ENCODE measurements around the gene KIFAP3. TPM values are rescaled to one million over a fixed set of nuclear protein-coding genes. Genes with fewer than 3 reads are reported as not detected.

KIFAP3 gene
- total RNA-seq, 1 experiment from 2014 or later, result 3.8 TPM

DNA sequence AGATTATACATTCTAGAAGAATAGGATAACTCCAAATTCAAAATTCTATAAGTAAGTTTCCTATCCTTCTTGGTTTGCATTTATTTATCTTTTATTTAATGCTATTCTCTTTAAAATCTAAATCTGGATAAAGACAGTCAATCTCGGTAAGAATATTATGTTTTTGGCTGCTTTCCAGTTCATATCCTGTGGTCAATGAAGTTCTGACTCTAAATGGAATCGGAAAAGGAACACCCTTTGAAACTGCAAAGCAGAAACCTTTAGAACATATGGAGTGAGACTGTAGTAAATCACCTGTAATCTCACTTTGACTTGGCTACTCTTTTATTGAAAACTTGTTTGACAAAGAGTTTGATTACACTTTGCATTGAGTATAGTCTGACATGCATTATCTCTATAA lies 85.2 kb downstream of the KIFAP3 start:
- WGBS (ENCODE audit: extremely low coverage, insufficient read length, low lambda C conversion rate), result no CpG with 5 or more reads among the region's 2 CpGs
- H2BK12ac ChIP-seq (ENCODE audit: insufficient read length, low read depth, low read length), result no peak overlapping the region
- Mint-ChIP-seq H3K9me3 (no peaks in the 10 kb centered on the region), H3K36me3 (ENCODE audit: insufficient read depth in 1 of 3, low read depth in 3 of 3) (no peaks in the 10 kb centered on the region), H3K4me3 (no peak overlapping the region), H3K27ac (no peak overlapping the region), H3K4me1 (no peaks in the 10 kb centered on the region), H3K27me3 (ENCODE audit: low read depth) (no peaks in the 10 kb centered on the region)
- H3K4me1 ChIP-seq (ENCODE audit: insufficient read depth, low read length), result no peaks in the 10 kb centered on the region
- no peak overlapping the region for H3K27ac ChIP-seq (ENCODE audit: insufficient read length, low read depth, low read length)
- no peak overlapping the region for H3T11ph ChIP-seq (ENCODE audit: low read length)
- H3K9ac ChIP-seq (ENCODE audit: extremely low read depth, insufficient read length, low read length), result no peak overlapping the region
- no peak overlapping the region for H2BK120ac ChIP-seq (ENCODE audit: low read depth, low read length, poor library complexity, severe bottlenecking)
- H4K8ac ChIP-seq (replicated peaks; ENCODE audit: insufficient read length, low read depth, low read length), result no peak overlapping the region
- no peak overlapping the region for H3K23ac ChIP-seq (ENCODE audit: insufficient read length, low read depth, low read length)
- H4K20me1 ChIP-seq (ENCODE audit: control insufficient read depth, insufficient read depth, insufficient read length), result no peaks in the 10 kb centered on the region
- H3K23me2 ChIP-seq (ENCODE audit: insufficient read length, low read depth, low read length, poor library complexity, severe bottlenecking), result no peaks in the 10 kb centered on the region
- H3K18ac ChIP-seq (ENCODE audit: insufficient read length, low read depth, low read length), result no peak overlapping the region
- H3K14ac ChIP-seq (ENCODE audit: insufficient read depth, low read length), result no peak overlapping the region
- no peak overlapping the region for H4K5ac ChIP-seq (ENCODE audit: insufficient read length, low read depth, low read length)
- H3K9me3 ChIP-seq (ENCODE audit: control insufficient read depth, low read depth, low read length), result no peaks in the 10 kb centered on the region
- no peak overlapping the region for H2BK5ac ChIP-seq (ENCODE audit: insufficient read length, low read length)
- no peak overlapping the region for H2AK5ac ChIP-seq (ENCODE audit: insufficient read length, low read length)
- no peak overlapping the region for H3K4ac ChIP-seq (ENCODE audit: low read depth, low read length)
- no peaks in the 10 kb centered on the region for H3K27me3 ChIP-seq (ENCODE audit: insufficient read depth, low read length)
- no peaks in the 10 kb centered on the region for H3K79me2 ChIP-seq (ENCODE audit: insufficient read depth, low read length)
- no peak overlapping the region for H4K91ac ChIP-seq (ENCODE audit: insufficient read length, low read depth, low read length)
- no peak overlapping the region for H2BK15ac ChIP-seq (ENCODE audit: low read depth, low read length)
- DNase-seq, result no peak
- H3K79me1 ChIP-seq (ENCODE audit: insufficient read depth, low read depth, low read length, poor library complexity, severe bottlenecking), result no peaks in the 10 kb centered on the region
- no peak overlapping the region for H3K56ac ChIP-seq (ENCODE audit: insufficient read length, low read depth, low read length)
- H3K4me2 ChIP-seq (ENCODE audit: insufficient read depth, insufficient read length, low read length), result no peak overlapping the region
- H2AFZ ChIP-seq (ENCODE audit: low read length), result no peak overlapping the region
- TF ChIP-seq, protein P1, sequence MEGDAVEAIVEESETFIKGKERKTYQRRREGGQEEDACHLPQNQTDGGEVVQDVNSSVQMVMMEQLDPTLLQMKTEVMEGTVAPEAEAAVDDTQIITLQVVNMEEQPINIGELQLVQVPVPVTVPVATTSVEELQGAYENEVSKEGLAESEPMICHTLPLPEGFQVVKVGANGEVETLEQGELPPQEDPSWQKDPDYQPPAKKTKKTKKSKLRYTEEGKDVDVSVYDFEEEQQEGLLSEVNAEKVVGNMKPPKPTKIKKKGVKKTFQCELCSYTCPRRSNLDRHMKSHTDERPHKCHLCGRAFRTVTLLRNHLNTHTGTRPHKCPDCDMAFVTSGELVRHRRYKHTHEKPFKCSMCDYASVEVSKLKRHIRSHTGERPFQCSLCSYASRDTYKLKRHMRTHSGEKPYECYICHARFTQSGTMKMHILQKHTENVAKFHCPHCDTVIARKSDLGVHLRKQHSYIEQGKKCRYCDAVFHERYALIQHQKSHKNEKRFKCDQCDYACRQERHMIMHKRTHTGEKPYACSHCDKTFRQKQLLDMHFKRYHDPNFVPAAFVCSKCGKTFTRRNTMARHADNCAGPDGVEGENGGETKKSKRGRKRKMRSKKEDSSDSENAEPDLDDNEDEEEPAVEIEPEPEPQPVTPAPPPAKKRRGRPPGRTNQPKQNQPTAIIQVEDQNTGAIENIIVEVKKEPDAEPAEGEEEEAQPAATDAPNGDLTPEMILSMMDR (conservative IDR thresholded peaks at IDR 0.05), result no peak
- H2BK20ac ChIP-seq (ENCODE audit: low read depth, low read length, poor library complexity, severe bottlenecking), result no peak overlapping the region

Data from H9 (cell line).